Stimulated activated CD4-positive, alpha-beta T cell treated with anti-CD3 and anti-CD28 coated beads, Interleukin-1b, Interleukin-23, amount 100 ng/mL, for 24 hours (primary cell): Measurements from ENCODE around the gene R3HDM4.
"Not testable (repeated sequence)": the region's sequence is repeated elsewhere in the genome, so short reads cannot be mapped to it uniquely, and the experiment has no call there.

Experiments
- DNase-seq, 4 experiments: peaks; one replicate each; pipeline ENCODE4 v3.0.0-alpha.2; 2020; ENCODE audit warnings: low read depth in 4 of 4, low spot score in 1 of 4

R3HDM4 gene

DNA sequence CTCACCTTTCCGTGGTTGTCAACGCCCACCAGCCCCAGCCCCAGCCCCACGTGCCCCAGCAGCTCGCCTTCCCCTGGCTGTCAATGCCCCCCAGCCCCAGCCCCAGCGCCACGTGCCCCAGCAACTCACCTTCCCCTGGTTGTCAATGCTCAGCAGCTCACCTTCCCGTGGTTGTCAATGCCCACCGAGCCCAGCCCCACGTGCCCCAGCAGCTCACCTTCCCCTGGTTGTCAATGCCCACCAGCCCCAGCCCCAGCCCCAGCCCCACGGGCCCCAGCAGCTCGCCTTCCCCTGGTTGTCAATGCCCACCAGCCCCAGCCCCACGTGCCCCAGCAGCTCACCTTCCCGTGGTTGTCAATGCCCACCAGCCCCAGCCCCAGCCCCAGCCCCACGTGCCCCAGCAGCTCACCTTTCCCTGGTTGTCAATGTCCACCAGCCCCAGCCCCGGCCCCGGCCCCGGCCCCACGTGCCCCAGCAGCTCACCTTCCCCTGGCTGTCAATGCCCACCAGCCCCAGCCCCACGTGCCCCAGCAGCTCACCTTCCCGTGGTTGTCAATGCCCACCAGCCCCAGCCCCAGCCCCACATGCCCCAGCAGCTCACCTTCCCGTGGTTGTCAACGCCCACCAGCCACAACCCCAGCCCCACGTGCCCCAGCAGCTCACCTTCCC is 34.9 kb downstream of the R3HDM4 start:
- DNase-seq, result not testable (repeated sequence)

DNA sequence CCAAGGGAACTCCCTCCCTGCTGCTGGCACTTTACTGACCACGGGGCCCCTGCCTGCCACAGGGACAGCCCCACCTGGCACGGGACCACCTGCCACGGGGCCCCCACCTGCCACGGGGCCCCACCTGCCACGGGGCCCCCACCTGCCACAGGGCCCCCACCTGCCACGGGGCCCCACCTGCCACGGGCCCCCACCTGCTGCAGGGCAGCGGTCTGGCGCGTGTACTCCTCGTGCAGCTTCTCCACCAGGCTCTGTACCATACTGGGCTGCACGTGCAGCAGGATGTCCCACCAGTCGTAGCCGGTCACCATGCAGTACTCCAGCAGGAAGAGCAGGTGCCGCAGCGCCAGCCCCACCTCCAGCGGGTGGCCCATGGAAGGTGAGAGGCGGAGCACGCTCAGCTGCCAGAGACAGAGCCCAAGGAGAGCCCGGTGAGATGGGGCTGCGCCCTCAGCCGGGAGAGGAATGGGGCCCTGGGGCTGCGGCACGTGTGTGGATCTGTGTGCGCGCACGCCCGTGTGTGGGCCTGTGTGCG is 36.2 kb downstream of the R3HDM4 start:
- DNase-seq, result no peak

DNA sequence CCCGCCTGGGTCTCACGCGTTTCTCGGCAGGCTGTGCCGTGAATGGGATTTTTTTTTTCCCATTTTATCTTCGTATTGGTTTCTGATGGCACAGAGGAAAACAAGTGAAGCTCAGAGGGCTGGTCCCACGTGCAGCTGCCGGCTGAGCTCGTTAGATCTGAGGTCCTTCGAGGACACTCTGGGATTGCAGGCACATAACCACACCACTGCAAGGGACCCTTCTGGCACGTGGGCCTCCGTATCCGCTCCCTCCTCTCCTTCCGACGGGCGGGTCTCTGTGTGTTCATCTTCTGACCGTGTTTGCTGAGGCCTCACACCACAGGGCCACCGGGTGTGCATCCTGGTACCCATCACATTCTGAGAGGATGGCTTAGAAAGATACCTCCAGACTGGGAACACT is 36.9 kb downstream of the R3HDM4 start:
- DNase-seq, result no peak

DNA sequence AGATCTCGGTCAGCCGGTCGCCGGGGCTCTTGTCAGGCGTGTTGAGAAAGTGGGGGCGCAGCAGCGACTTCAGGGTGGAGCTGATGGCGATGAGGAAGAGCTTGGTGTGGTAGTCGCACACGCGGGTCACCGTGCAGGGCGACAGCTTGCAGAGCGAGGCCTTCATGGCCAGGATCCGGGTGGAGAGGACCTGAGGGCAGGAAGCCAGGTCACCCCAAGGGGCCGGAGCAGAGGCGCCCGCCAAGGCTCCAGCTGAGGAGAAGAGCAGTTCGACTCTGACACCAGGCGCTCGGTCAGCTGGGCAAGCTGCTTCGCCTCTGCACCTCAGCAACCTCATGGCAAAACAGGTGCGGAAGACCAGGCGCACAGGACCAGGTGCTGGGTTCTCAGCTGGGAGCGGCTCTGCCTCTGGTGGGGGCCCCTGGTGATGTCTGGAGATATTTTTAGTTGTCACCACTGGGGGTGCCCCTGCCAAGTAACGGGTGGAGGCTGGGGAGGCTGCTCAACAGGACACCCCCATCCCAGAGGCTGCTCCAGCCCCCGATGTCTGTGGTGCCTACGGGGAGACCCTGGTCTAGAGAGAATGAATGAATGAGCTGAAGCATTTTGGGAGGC is 37.6 kb downstream of the R3HDM4 start:
- DNase-seq, result no peak

DNA sequence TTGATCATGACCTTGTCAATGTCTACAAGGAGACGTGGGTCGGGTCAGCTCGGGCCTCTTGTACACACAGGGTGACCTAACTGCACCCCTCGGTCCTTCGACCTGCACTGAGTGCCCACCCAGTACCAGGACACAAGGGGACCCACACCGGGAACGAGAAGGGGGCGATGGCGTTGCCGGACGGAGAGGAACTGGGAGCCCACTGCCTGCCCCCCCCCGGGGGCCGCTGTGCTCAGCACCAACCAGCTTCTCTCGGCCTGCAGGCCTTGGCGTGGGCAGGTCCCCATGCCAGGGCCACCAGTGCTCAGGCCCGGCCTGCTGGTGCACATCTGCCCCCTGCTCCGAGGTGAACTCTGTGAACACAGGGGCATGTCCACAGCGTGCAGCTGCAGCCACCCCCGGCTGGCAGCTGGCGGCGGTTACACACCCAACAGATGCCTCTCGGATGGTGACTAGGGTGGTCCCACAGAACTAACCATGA is 39.4 kb downstream of the R3HDM4 start:
- no peak for DNase-seq

DNA sequence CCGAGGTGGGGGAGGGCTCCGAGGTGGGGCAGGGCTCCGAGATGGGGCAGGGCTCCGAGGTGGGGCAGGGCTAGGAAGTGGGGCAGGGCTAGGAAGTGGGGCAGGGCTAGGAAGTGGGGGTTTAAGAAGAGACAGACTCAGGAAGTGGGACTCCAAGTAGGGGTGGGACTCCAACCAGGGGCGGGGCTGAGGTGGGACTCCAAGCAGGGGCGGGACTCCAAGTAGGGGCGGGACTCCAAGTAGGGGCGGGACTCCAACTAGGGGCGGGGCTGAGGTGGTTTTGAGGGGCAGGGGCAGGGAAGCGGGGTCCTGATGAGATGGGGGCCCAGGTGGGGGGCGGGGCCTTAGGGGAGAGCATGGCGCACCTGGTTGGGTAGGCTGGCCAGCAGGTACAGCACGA is 39.9 kb downstream of the R3HDM4 start:
- DNase-seq, result peak in 3 of 4 experiments; percentile 23 to 48 (median 23)

DNA sequence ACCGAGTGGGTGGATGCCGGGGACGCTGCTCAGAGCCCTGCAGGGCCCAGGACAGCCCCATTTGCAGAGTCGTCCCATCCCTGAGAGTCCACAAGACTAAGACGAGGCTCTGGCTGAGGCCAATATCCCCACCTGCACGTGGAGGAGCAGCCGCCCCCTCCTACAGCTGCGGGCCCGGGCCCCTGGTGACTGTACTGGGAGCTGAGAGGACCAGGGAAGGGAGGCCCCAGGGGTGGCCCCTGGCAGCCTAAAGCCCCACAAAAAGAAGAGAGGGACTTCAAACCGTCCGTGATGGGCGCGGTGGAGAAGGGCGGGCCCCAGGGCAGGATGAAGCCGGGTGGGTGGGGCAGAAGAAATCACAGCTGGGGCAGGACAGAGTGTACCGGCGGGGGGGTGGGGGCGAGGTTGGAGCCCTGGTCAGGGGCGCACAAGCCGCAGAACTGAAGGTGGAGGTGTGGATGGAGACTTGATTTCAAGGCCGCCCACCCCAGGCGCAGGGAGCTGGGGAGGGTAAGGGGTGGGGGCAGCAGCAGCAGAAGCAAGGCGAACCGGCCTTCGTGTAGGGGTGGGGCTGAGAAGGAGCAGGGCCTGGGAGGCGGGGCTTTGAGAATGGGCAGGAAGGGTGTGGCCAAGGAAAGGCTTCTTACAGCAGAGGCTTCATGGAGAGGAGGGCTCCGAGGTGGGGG is 40.6 kb downstream of the R3HDM4 start:
- DNase-seq, result peak; percentile 38 to 76 (median 50)

DNA sequence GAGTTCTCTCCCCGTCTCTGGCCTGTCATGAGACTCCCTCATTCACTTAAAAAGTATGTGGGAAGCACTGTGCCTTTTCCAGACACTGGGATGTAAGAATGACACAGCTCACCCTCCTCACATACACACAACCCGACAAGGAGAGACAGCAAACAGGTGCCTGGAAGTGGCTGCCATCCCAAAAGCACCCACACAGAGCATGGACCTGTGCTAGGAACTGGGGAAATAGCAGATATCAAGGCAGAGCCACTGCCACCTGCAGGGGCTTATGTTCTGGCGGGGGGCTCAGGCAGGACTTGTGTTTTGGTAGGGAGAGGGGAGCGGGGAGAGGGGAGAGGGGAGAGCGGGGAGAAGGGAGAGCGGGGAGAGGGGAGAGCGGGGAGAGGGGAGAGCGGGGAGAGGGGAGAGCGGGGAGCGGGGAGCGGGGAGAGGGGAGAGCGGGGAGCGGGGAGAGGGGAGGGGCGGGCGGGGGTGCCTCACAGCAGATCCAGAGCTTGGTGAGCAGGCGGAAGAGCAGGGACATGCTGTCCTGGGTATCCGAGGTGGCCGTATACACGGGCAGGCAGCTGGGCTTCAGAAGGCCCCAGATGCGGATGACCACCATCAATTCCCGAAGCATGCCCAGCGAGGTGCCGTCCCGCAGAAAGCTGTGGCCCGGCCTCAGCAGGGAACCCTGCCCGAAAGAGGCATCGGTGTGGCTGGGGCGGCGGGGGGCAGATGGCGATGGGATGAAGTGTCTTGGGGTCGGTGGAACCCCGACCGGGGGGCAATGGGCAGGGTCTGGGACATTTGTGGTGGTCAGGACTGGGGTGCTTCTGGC is 41.4 kb downstream of the R3HDM4 start:
- DNase-seq, result no peak

DNA sequence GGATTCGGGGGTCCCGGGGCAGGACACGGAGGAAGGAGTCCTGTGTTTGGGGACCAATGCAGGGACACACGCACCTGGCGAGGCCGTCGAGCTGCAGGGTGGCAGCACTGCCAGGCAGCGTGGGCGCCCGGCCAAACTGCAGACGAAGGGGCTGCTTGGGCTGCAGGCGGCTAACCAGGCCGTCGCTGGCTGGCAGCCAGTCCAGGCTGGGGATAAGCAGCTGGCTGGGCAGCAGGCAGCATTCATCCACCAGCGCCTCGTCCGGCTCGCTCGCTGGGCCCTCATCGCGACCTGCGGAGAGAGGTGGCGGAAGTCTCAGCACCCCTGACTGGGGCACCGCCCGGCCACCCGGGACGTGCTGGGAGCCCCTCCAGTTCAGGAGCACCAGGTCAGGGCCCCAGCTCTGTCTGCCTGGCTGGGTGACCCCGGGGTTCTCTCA is 42.0 kb downstream of the R3HDM4 start:
- no peak for DNase-seq

DNA sequence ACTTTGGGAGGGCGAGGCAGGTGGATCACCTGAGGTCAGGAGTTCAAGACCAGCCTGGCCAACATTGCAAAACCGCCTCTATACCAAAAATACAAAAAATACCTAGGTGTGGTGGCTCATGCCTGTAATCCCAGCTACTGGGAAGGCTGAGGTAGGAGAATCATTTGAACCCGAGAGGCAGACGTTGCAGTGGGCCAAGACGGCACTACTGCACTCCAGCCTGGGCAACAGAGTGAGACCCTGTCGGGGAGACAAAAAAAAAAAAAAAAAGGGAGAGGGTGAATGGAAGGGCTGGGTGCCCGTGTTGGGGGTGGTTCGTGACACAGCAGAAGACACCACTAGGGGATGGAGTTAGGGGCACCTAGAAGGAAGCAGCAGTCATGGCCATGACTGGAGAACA is 42.7 kb downstream of the R3HDM4 start:
- DNase-seq, result no peak

DNA sequence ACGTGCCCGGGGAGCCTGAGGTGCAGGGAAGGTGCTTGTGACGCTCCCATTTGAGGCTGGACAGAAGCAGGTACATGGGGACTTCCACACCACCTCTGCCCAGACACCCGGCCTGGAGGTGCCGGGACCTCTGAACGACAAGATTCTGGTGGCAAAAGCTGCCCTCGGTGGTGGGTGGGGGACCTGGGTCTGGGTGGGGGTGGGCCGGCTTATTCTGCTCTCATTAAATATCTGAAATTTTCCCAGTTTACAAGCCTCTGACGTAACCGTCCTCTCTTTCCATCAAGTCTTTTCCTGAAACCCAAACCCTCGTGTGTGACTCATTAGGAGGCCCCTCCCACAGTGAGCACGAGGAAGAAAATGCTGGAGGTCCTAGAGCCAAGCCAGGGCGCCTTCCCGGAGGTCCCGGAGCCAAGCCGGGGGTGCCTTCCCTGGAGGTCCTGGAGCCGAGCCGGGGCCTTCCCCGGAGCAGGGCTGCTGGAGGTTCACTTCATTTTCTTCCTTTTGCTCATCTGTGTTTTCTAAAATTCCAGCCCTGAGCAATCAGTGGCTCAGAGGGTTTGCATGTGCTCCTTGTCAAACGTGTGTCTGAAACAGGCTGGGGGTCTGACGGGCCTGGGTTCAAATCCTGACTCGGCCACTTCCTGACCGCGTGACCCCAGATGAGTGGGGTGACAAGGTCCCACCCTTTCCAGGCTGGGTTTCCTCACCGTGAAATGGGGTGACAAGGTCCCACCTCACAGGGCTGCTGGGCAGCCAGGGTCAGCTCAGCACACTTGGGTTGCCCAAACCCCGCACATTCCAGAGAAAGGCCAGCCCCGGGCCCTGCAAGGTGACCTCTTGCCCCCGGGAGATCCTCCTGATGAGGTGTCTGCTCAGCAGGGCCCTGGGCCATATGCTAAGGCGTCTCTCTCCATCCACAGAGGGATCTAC is 43.5 kb downstream of the R3HDM4 start:
- DNase-seq, result no peak

DNA sequence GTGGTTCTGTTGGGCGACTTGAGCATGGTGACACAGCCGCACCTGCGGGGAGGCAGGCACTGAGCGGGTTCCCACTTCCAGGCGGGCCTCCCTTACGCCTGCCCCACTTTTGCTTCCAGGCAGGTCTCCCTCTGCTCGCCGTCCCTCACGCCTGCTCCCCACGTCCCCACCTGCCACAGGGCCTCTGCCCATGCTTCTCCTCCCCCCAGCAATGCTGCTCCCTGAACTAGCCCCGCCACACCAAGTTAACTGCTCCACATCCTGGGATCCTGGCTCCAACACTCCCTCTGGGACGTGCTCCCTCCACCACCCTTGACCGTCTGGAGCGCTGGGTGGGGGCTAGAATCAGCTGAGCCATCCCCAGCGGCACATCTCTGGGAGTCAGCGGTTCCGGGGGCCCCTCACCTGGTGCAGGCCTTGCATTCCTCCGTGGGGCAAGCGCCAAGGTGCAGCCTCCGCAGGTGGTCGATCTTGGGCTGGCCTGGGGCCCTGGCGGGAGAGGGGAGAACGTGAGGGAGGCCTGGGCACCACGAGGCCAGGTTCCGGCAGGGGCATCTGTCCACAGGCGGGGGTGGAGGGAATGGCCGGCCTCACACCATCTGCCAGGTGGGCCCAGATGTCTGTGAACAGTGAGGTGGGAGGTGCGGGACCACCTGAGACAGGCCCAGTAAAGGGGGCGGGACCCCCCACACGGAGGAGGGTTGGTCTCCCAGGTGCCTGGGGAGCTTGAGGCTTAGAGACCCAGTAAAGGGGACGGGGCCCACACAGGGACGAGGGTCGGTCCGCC is 44.4 kb downstream of the R3HDM4 start:
- DNase-seq, result no peak

DNA sequence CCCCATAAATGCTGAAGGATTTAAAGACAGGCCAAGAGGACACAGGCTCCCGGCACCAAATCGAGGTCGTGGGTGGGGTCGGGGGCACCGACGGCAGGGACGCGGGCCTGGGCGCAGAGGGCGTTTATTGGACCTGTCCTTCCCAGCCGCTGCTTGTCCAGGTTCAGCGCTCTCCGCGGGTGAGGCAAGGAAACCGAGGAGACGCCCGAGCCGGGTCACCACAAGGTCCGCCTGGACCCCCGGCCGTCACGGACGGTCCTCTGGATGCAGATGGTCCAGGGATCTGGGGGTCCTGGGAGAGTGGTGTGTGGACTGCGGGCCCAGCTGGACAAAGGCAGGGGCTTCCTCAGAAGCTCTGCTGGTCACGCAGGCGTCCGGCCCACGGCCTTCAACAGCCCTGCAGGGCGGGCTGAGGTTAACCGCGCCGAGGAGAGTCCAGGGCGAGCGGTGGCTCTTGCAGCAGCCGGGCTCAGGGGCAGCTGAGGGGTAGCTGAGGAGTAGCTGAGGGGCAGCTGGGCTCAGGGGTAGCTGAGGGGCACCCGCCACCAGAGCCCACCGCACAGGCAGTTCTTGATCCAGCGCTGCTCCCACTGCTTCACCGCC is 45.1 kb downstream of the R3HDM4 start:
- DNase-seq, result no peak

DNA sequence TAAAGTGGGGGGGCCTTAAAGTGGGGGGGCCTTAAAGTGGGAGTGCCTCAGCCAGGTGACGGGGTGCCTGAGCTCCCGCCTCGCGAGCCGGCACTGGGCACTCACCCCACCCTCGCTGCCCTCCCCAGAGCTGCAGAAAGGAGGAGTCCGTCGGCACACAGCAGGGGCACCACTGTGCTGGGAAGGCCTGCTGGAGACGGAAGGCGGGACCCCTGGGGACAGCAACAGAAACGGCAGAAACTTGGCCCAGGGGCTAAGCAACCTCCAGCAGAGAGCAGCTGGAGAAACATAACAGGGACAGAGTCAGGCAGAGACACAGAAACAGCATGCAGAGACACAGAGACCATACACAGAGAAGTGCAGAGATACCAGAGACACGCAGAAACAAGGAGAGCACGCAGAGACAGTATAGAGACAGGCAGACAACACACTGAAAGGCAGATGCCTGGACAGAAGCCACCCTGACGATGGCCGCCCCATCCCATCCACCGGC is 45.7 kb downstream of the R3HDM4 start:
- no peak for DNase-seq

DNA sequence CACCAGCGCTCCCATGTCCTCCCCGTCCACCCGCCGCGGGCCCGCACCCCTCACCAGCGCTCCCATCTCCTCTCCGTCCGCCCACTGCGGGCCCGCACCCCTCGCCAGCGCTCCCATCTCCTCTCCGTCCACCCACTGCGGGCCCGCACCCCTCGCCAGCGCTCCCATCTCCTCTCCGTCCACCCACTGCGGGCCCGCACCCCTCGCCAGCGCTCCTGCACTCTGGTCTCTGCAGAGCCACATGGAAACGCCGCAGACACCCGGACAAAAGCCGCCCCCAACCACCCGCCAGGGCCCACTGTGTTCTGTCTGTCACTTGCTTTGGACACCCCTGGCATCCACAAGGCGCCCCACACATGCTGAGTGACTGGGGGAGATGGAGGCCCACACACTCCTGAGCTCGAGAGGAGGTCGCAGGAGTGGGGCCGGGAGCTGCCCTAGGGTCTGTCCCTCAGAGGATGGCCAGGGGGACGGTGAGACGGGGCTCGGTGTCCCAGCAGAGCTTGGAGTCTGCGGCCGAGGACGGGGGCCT is 46.2 kb downstream of the R3HDM4 start:
- DNase-seq, result no peak

DNA sequence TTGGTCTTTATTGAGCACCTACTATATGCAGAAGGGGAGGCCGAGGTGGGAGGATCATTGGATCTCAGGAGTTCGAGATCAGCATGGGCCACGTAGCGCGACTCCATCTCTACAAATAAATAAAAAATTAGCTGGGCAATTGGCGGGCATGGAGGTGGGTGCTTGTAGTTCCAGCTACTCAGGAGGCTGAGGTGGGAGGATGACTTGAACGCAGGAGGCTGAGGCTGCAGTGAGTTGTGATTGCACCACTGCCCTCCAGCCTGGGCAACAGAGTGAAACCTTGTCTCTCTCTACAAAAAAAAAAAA is 49.8 kb downstream of the R3HDM4 start:
- DNase-seq, result no peak

DNA sequence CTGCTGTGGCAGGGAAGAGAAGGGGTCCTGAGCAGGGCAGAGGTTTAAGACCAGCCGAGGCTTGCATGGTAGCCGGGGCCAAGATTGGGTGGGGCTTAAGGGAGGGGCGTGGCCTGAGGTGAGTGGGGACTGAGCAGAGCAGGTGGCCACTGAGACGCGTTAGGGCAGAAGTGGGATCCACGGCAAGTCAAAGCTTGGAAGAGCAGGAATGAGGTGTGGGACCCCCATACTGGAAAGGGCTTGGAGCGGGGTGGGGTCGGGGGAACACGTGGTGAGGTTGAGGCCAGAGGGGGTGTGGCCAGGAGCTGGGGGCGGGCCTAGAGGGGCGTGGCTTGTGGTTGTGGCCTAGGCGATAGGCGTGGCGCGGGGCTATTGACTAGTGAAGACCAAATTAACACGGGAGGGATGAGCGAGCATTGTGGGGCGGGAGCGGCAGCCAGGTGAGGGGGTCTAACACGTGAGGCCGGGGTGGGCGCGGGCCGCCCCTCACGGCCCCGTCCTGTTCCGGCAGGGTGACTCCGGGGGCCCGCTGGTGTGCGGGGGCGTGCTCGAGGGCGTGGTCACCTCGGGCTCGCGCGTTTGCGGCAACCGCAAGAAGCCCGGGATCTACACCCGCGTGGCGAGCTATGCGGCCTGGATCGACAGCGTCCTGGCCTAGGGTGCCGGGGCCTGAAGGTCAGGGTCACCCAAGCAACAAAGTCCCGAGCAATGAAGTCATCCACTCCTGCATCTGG is 50.3 kb downstream of the R3HDM4 start:
- DNase-seq, result peak; percentile 40 to 69 (median 60)
